ENCODE data around the gene SLC26A6. TPM values are rescaled to one million over a fixed set of nuclear protein-coding genes. Genes with fewer than 3 reads are reported as not detected.

The SLC26A6 gene
- total RNA-seq, 1 experiment from 2014 or later: 47.4 TPM

GRCh38 chr3:48631516-48632448, 3.5 kb downstream of the SLC26A6 start:
- BruUV-seq (replicated peaks): no TSS peak
- Mint-ChIP-seq H3K27ac (ENCODE audit: low read depth, unreplicated experiment) (peak overlapping the region; percentile 69), H3K36me3 (ENCODE audit: insufficient read depth, unreplicated experiment) (peaks cover 49% of the 10 kb centered on the region), H3K9me3 (ENCODE audit: unreplicated experiment) (no peaks in the 10 kb centered on the region), H3K4me1 (ENCODE audit: insufficient read depth, unreplicated experiment) (peaks cover 10% of the 10 kb centered on the region), H3K4me3 (ENCODE audit: unreplicated experiment) (no peak overlapping the region), H3K27me3 (ENCODE audit: insufficient read depth, unreplicated experiment) (no peaks in the 10 kb centered on the region)
- no peak for DNase-seq (ENCODE audit: unreplicated experiment)
- ChIA-PET POLR2A (interaction anchor here (0.6 to 1.2 kb wide), 3 partner anchors 11 to 33 kb away, joined by 3 to 4 read pairs (median 3); no protein-coding TSS in a partner anchor), CTCF (interaction anchor here (1.4 kb wide), 1 partner anchor 108 kb away, joined by 3 read pairs; no protein-coding TSS in a partner anchor)
- TF ChIP-seq CTCF (IDR thresholded peaks at IDR 0.05; ENCODE audit: unreplicated experiment): no peak
- intact Hi-C loops (cut with micrococcal nuclease): no loop called here

GRCh38 chr3:48630833-48631232, 4.4 kb downstream of the SLC26A6 start:
- no peaks in the 10 kb centered on the region for H3K9me3 Mint-ChIP-seq (ENCODE audit: unreplicated experiment)
- peak overlapping the region; percentile 69 for H3K27ac Mint-ChIP-seq (ENCODE audit: low read depth, unreplicated experiment)
- peaks cover 10% of the 10 kb centered on the region for H3K4me1 Mint-ChIP-seq (ENCODE audit: insufficient read depth, unreplicated experiment)
- H3K4me3 Mint-ChIP-seq (ENCODE audit: unreplicated experiment): no peak overlapping the region
- POLR2A ChIA-PET: interaction anchor here (0.8 to 1.2 kb wide), 2 partner anchors 12 to 32 kb away, joined by 3 to 4 read pairs; no protein-coding TSS in a partner anchor
- peaks cover 59% of the 10 kb centered on the region for H3K36me3 Mint-ChIP-seq (ENCODE audit: insufficient read depth, unreplicated experiment)
- no peak for TF ChIP-seq CTCF (IDR thresholded peaks at IDR 0.05; ENCODE audit: unreplicated experiment)
- CTCF ChIA-PET: interaction anchor here (1.4 kb wide), 1 partner anchor 109 kb away, joined by 3 read pairs; no protein-coding TSS in a partner anchor
- DNase-seq (ENCODE audit: unreplicated experiment): no peak
- intact Hi-C loops (cut with micrococcal nuclease): no loop called here
- no peaks in the 10 kb centered on the region for H3K27me3 Mint-ChIP-seq (ENCODE audit: insufficient read depth, unreplicated experiment)
- no TSS peak for BruUV-seq (replicated peaks)

GRCh38 chr3:48630407-48630806, 4.9 kb downstream of the SLC26A6 start:
- intact Hi-C loops (cut with micrococcal nuclease): no loop called here
- DNase-seq (ENCODE audit: unreplicated experiment): no peak
- no TSS peak for BruUV-seq (replicated peaks)
- Mint-ChIP-seq H3K4me3 (ENCODE audit: unreplicated experiment) (no peak overlapping the region), H3K36me3 (ENCODE audit: insufficient read depth, unreplicated experiment) (peaks cover 63% of the 10 kb centered on the region), H3K4me1 (ENCODE audit: insufficient read depth, unreplicated experiment) (peaks cover 10% of the 10 kb centered on the region), H3K9me3 (ENCODE audit: unreplicated experiment) (no peaks in the 10 kb centered on the region), H3K27ac (ENCODE audit: low read depth, unreplicated experiment) (no peak overlapping the region), H3K27me3 (ENCODE audit: insufficient read depth, unreplicated experiment) (no peaks in the 10 kb centered on the region)
- TF ChIP-seq CTCF (IDR thresholded peaks at IDR 0.05; ENCODE audit: unreplicated experiment): no peak
- ChIA-PET POLR2A (interaction anchor here (0.9 kb wide), 1 partner anchor 31 kb away, joined by 4 read pairs; no protein-coding TSS in a partner anchor), CTCF (no interaction called here)

GRCh38 chr3:48629894-48630293, 5.4 kb downstream of the SLC26A6 start:
- Mint-ChIP-seq H3K4me1 (ENCODE audit: insufficient read depth, unreplicated experiment) (peaks cover 10% of the 10 kb centered on the region), H3K27ac (ENCODE audit: low read depth, unreplicated experiment) (no peak overlapping the region), H3K4me3 (ENCODE audit: unreplicated experiment) (no peak overlapping the region), H3K9me3 (ENCODE audit: unreplicated experiment) (no peaks in the 10 kb centered on the region), H3K27me3 (ENCODE audit: insufficient read depth, unreplicated experiment) (no peaks in the 10 kb centered on the region), H3K36me3 (ENCODE audit: insufficient read depth, unreplicated experiment) (peaks cover 65% of the 10 kb centered on the region)
- POLR2A ChIA-PET: interaction anchor here (0.9 kb wide), 1 partner anchor 31 kb away, joined by 4 read pairs; no protein-coding TSS in a partner anchor
- DNase-seq (ENCODE audit: unreplicated experiment): no peak
- intact Hi-C loops (cut with micrococcal nuclease): no loop called here
- no peak for TF ChIP-seq CTCF (IDR thresholded peaks at IDR 0.05; ENCODE audit: unreplicated experiment)
- no TSS peak for BruUV-seq (replicated peaks)
- CTCF ChIA-PET: no interaction called here

Data from MCF 10A (cell line).